Left forelimb (tissue), 1 donor: Measurements from ENCODE around the gene GJB3.
"Not testable (repeated sequence)": the region's sequence is repeated elsewhere in the genome, so short reads cannot be mapped to it uniquely, and the experiment has no call there.

Experiments used
- DNase-seq: peaks from one replicate; pipeline ENCODE4 v3.0.0-alpha.2; 2018; ENCODE audit warnings: low spot score

GJB3 gene

DNA sequence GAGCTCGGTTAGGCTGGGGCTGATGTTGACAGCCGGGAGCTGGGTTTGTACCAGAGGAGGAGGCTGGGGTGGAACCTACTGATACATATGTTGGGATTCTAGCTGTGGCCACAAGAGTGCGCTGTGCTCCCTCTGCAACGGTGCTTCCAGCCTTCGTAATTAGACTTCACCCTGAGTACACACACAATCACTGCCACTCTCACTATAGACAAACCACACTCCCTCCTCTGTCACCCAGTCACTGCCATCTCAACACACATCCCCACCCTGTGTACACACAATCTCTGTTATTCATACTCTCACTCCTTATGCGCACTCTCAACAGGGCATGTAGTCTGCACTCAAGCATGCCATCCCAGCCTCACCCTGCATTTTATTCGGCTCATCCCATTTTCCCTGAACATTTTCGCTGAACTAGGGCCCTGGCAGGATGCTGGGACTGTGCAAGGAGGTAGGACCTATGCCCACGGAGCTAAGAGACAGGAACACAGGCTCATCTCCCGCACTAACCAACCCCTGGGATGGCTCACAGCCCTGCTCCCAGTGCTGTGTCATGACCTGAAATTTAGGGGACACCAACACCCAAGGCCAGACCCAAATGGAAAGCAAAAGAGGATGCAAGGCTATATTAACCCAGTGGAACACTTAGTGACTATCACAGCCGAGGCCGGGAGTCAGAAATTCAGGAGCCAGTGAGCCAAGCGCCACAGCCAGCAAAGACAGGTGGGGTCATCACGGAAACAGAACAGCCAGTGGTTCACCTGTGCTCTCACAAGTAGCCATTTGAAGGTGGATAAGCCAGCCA lies 5.7 kb downstream of the GJB3 start:
- no peak for DNase-seq

DNA sequence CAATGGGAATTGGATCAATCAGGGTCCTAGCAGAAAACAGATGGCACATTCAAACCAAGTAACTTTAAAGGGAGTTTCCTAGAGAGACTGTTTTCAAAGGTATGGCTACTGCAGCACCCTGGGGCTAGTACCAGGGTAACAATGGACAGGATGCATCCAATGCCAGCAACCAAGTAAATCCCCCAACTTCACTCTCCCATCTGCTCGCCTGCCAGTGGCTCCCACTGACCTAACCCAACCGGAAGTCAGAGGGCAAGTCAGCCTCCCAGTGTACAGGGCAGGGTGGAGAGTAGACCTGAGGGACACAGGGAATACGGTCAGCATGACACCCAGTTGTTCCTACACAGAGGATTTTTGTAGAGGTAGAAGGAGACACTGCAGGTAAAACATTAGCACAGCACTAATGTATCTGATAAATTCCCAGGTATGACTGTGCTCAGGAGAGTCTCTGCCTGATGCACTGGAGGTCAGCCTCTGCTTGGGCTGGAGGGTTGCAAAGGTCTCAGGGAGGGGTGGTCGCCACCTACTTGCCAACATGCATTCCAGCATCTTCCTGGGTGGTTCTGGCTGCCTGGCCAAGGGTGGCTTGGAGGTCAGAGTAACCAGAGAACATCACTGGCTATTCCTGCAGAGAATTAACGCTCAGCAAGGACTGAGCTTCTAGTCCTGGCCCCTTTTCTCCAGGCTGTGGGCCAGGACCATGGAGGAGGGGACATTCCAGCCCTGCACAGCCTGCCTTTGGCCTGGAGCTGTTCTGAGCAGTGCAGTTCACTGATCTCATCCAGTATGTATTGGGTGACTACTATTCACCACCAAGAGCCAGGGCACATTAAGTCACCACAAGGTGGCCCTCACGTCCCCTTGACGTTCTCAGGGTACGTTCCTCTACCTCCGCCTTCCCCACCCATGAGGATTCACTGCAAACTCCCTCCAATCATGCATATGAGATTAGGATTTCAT lies 6.7 kb downstream of the GJB3 start:
- DNase-seq = no peak

DNA sequence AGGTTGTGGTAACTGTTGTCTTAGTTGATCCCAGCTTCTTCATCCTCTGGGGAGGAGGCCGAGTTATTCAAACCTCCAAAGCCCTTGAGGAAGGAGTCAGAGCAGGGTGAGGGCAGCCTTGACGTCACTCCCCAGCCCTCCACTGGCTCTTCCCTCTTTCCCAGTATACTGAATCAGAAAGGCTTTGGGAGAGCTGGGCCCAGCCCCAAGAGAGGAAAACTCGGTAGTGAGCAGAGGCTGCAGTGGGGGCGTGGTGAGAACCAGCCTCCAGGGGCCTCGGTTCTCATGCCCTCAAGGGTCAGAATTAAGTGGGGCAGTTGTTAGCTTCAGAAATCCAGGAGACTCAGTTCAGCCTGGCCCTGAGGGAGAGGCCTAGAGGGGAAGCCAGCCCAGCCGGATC lies 10.0 kb downstream of the GJB3 start:
- no peak for DNase-seq

DNA sequence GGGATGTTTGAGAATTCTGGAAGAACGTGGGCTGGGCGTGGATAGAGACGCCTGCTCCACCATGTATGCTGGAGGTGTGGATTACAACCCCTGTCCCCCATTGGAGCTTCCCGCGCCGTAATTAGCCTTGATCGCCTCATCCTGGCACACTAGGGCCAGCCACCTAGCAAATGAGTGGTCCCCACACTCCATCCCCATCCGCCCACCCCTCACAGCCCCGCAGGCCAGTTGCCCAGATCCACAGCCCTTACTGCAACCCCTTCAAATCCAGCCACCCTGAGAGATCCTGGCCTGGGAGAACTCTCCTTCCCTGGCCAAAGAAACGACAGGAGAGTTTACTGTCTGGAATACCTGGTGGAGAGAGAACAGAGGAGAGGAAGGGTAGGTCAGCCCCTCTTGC lies 11.4 kb downstream of the GJB3 start:
- DNase-seq = no peak

DNA sequence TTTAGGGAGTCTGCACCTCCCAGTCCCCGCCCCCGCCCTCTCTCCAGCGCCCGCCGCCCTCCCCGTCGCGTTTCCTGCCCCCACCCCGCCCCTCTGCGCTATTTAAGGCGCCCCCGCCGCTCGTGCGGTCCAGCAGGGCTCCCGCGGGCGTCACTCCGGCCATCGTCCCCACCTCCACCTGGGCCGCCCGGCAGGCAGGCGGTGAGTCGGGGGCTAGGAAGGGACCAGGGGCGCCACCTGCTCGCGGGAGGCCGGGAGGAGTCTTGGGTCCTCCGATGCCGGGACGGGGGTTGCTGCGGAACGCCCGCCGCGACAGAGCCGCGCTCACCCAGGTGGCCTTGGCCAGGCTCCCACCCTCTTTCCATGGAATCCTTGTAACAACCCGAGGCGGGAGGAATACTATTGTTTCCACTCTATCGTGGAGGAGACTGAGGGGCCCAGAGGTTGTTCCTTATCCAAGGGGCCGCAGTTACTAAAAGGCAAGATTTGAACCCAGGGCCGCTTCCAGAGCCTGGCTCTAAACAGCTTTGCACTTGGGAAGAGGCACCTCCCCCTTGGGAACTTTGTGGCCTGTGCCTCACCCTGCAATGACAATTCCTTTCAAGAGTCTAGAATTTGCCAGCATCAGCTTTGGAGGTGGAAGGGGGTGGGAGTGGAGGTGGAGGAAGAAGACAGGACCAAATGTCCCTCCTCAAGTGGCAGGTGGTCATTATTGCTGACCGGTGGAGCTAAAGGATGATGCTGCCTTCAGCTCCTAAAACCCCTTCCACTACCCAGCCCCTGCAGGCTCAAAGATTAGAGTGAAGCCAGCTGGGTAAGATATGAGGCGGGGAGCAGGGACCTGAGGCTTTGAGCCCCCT lies 12.1 kb downstream of the GJB3 start, which contains the start of gene GJA4:
TSS of gene GJA4 (plus strand) at position 132 of the 860 bp plus-strand sequence. CDS start 1,215 bp downstream, outside the sequence.
- no peak for DNase-seq

DNA sequence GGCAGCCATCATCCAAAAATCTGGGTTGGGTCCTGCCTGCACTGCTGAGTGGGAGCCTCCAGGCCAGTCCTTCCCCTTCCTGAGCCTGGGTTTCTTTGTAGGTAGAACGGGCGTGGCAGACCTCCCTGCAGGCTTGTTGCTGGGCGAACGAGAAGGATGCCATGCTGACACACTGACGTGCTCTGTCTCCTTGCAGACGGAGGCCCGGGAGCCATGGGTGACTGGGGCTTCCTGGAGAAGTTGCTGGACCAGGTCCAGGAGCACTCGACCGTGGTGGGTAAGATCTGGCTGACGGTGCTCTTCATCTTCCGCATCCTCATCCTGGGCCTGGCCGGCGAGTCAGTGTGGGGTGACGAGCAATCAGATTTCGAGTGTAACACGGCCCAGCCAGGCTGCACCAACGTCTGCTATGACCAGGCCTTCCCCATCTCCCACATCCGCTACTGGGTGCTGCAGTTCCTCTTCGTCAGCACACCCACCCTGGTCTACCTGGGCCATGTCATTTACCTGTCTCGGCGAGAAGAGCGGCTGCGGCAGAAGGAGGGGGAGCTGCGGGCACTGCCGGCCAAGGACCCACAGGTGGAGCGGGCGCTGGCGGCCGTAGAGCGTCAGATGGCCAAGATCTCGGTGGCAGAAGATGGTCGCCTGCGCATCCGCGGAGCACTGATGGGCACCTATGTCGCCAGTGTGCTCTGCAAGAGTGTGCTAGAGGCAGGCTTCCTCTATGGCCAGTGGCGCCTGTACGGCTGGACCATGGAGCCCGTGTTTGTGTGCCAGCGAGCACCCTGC lies 13.2 kb downstream of the GJB3 start:
- DNase-seq = no peak

DNA sequence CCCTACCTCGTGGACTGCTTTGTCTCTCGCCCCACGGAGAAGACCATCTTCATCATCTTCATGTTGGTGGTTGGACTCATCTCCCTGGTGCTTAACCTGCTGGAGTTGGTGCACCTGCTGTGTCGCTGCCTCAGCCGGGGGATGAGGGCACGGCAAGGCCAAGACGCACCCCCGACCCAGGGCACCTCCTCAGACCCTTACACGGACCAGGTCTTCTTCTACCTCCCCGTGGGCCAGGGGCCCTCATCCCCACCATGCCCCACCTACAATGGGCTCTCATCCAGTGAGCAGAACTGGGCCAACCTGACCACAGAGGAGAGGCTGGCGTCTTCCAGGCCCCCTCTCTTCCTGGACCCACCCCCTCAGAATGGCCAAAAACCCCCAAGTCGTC lies 13.8 kb downstream of the GJB3 start:
- DNase-seq = no peak

DNA sequence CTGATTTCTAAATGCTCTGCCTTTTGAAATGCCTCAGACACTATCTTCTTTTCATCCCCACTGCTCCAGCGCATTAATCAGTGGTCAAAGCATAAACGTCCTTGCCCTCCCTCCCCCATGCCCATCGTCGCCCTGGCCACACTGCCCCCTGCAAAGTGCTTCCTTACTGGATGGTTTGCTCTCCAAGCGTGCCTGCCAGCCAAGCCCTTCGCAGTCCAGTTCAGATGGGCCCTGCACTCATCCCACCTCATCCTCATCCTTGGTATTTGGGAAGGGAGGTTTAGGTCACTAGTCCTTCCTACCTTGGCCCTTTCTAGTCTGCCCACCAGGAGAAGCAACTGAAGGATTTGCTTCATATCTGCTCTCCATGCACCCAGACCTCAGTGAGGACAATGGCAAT lies 14.9 kb downstream of the GJB3 start:
- no peak for DNase-seq

DNA sequence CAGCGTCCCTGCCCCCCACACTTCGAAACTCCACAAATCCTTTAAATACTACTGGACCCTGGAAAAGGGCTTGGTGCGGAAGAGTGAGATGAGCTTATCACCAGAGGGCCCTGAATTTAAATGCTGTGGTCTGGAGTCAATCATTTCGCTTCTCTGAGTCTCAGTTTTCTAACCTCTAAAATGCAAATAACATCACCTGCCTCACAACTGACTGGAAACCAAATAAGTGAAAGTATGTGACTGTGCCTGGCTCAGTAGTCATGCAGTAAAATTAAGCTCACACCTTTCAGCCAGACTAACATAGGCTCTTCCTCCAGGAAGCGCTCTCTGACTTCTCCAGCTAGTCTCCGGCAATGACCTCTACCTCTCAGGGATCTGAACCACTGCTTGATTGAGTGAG lies 16.0 kb downstream of the GJB3 start:
- DNase-seq = no peak

DNA sequence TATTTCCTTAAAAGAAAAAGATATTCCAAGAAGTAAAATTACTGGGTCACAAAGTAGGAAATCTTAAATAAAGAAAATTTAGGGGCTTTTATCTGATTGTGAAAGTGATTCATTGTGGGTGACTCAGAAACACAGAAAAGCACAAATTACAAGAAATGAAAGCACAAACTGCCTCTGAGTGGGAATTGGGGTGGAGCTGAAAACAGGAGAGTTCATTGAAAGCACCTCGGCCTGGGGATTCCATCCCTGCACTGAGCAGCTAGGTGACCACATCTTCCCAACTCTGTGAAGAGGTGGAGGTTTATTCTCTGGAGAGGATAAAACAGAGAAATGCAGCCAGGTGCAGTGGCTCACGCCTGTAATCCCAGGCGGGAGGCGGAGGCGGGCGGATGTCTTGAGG lies 19.2 kb downstream of the GJB3 start:
- DNase-seq = no peak

DNA sequence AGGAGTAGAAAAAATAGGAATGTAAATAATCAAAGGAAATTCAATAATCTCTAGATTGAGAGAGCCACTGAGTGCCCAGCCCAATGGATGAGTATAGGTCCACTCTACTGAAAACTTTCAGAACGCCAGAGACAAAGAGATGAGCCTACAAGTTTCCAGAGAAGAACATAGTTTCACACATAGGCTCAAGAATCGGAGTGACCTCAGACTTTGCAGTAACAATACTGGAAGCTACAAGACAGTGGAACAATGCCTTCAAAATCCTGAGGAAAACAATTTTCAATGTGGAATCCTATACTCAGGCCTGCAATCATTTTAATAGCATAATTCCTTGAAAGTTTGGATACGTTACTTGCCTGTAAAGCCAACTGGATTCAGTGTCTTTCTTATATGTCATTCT lies 22.8 kb downstream of the GJB3 start:
- no peak for DNase-seq

DNA sequence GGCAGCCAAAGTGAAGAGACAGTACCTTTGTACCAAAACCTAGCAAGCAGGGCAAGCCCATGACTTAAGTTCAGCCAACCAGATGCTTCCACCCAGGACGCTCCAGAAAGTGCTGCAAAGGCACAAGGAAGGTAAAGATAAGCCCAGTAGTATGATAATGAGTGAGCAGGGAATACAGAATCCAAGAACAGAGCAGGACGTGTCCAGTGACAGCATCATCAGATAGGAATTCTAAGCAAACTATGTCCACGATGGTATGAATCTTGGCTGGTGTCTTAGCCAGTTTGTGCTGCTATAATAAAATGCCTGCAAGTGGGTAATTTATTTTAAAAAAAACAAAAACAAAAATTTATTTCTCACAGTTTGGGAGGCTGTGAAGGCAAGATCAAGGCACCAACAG lies 25.4 kb downstream of the GJB3 start:
- no peak for DNase-seq

DNA sequence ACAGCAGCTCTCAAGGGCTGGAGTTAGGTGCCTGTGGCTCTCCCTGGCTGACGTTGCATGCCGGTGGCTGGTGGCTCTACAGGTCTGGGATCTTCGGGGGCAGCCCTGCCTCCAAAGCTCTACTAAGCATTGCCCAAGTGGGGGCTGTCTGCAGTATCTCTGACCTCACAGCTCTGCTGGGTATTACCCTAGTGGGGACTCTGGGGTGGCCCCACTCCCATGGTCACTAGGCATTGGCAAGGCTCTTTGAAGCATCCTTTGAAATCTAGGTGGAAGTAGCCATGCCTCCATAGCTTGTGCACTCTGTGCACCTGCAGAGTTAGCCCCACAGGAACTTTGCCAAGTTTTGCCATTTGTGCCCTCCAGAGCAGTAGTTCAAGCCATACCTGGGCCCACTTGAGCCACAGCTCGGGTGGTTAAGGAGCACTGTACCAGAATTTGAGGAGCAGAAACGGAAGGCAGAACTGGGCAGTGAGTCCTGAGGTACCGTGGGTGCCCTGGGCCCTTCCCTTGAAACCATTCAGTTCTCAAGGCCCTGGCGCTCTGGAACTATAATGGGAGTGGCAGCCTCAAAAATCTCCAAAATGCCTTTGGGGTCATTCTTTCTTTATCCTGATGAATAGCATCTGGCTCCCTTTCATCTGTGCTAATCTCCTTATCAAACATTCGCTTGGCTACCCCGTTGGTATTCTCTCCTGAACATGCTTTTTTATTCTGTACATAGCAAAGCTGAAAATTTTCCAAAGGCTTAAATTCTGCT lies 27.2 kb downstream of the GJB3 start:
- no peak for DNase-seq

DNA sequence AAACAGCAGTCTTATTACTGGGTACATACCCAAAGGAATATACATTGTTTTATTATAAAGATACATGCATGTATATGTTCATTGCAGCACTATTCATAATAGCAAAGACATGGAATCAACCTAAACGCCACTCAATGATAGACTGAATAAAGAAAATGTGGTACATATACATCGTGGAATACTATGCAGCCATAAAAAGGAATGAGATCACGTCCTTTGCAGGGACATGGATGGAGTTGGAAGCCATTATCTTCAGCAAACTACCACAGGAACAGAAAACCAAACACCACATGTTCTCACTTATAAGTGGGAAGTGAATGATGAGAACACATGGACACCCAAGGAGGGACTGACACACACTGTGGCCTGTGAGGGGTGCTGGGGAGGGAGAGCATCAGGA lies 29.8 kb downstream of the GJB3 start:
- DNase-seq = not testable (repeated sequence)

DNA sequence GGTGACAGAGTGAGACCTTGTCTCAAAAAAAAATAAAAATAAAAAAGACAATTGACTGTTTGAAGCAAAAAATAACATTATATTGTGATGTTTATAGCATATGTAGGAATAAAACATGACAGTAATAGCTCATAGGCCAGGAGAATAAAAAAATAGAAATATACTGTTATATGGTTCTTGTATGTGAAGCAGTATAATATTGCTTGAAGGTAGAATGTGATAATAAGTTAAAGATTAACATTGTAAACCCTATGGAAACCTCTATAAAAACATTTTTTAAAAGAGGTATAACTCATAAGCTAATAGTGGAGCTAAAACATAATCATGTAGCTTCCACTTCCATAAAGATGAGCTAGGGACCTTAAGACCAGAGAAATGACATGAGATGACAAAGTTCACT lies 35.3 kb downstream of the GJB3 start:
- DNase-seq = no peak

DNA sequence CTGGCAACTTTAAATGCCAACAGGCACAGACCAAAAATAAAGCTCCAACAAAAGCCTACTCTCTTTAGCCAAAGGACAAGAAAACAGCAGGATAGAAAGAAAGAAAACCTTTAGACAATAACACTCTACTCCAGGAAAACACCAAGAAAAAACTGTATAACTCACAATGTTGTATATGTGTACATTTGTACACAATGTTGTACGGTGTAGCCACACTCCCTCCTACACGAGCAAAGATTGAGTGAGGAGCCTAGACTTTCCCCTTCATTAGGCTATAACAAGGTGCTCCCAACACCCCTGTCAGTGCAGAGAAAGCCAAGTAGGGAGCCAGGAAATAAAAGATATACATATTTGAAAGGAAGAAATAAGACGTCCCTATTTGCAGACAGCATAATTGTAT lies 35.8 kb downstream of the GJB3 start:
- DNase-seq = no peak

DNA sequence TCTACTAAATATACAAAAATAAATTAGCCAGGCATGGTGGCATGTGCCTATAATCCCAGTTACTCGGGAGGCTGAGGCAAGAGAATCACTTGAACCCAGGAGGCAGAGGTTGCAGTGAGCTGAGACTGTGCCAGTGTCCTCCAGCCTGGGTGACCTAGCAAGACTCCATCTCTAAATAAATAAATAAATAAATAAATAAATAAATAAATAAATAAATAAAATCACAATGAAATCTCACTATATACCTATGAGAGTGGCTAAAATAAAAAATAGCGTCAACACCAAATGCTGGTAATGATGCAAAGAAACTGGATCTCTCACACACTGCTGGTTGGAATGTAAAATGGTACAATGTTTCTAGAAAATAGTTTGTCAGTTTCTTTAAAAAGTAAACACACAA lies 37.8 kb downstream of the GJB3 start:
- DNase-seq = not testable (repeated sequence)

DNA sequence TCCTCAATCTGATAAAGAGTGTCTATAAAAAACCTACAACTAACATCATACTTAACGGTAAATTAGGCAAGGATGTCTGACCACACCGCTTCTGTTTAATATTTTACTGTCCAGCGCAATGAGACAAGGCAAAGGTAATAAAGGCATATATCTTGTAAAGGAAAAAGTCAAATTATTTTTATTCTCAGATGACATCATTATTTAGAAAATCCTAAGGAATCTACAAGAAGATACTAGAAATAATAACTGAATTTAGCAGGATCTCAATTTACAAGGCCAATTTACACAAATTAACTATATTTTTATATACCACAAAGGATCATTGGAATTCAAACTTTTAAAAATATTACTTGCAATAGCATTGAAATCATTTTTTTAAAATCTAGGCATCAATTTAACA lies 41.2 kb downstream of the GJB3 start:
- no peak for DNase-seq

DNA sequence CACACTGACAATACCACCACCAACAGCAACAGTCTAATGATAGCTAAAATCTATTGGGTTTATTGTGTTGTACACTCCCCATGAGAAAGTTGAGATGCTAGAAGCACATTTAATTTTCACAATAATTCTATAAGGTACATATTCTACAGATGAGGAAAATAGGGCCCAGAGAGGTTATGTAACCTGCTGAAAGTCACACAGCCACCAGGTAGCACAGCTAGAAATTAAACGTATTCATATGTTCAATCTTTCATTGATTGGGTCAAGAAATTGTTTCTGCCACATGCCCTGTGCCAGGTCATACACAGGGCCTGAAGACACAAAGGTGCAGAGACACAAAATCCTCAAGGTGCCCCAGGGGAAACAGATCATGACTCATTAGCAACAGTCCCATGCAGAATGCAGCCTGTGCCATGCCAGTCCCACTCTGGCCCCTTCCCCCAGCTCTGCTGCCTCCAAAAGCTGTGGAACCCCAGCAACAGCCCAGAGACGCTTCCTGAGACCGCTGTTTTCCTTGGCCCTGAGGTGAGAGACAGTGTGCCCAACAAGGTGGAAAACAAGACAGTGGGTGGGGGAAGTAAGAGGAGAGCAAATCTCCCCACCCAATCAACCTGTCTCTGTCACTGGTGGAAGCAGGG lies 43.9 kb downstream of the GJB3 start:
- no peak for DNase-seq

DNA sequence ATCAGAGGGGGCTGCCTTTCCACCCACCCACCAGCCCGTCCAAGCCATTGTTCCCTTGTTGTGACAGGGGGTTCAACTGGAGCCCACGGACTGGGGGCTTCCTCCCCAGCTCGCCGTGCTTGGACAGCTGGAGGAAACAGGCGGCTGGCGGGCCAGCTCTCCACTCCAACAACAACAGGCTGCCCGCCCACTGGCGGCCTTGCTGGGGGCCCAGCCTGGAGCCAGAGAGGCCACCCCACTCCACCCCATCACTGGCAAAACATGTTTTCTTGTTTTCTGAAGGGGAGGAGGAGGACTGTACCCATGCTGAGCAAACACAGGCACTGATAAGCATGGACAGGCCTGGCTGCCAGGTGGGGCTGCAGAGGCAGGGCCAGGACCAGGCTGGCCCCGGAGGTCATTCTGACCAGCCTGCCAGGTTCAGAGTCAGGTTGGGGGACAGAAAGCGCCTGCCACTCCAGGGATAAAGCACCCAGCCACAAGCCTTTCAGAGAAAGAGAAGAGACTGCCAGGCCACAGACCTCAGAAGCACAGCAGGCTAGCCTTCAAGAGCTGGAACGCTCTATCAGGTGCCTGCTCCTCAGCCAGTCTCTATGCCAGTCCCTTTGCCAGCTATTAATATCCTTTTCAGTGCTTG lies 44.6 kb downstream of the GJB3 start:
- no peak for DNase-seq
